Osteocyte (in vitro differentiated cells): ENCODE results near the gene SNRPA. TPM values are rescaled to one million over a fixed set of nuclear protein-coding genes. Genes with fewer than 3 reads are reported as not detected.
A peak's percentile ranks its signal among the peaks of the same experiment; 100 is the strongest.

Experiments
- DNase-seq: peaks from one replicate; pipeline ENCODE4 v3.0.0; 2021; ENCODE audit warnings: mixed read lengths; ENCODE audit not compliant: unreplicated experiment; ENCODE audit errors: extremely low spot score
- H3K27ac Mint-ChIP-seq: one replicate; pipeline ENCODE4 v1.8.0; 2021; ENCODE audit warnings: mild to moderate bottlenecking, mixed read lengths; ENCODE audit not compliant: unreplicated experiment
- H3K27me3 Mint-ChIP-seq: one replicate; pipeline ENCODE4 v1.8.0; 2021; ENCODE audit warnings: mixed read lengths; ENCODE audit not compliant: unreplicated experiment
- H3K36me3 Mint-ChIP-seq: one replicate; pipeline ENCODE4 v1.8.0; 2021; ENCODE audit warnings: mixed read lengths; ENCODE audit not compliant: unreplicated experiment
- H3K4me1 Mint-ChIP-seq: one replicate; pipeline ENCODE4 v1.8.0; 2021; ENCODE audit warnings: mixed read lengths; ENCODE audit not compliant: unreplicated experiment
- H3K4me3 Mint-ChIP-seq: one replicate; pipeline ENCODE4 v1.8.0; 2021; ENCODE audit warnings: mild to moderate bottlenecking, moderate library complexity, mixed read lengths; ENCODE audit not compliant: unreplicated experiment
- H3K9me3 Mint-ChIP-seq: one replicate; pipeline ENCODE4 v1.8.0; 2021; ENCODE audit warnings: mixed read lengths; ENCODE audit not compliant: unreplicated experiment
- CTCF ChIP-seq: fragments of 200-600 bp; sonication (generic); IDR thresholded peaks from 2 replicates; pipeline ENCODE4 v1.5.0; 2021; ENCODE audit warnings: antibody characterized with exemption, mild to moderate bottlenecking, moderate library complexity
- total RNA-seq: library from RNA; stranded (reverse); gene quantifications from 2 replicates; pipeline ENCODE4 v1.2.1, GENCODE V29; 2021

Gene SNRPA
- total RNA-seq, 1 donor from 2014 or later, result 53.2 TPM

GRCh38 chr19:40752257-40752781, 1.3 kb downstream of the SNRPA start:
- H3K36me3 Mint-ChIP-seq, result peaks cover 17% of the 10 kb centered on the region
- peaks cover 40% of the 10 kb centered on the region for H3K4me1 Mint-ChIP-seq
- H3K27ac Mint-ChIP-seq, result peak overlapping the region; percentile 94
- H3K27me3 Mint-ChIP-seq, result no peaks in the 10 kb centered on the region
- H3K9me3 Mint-ChIP-seq, result no peaks in the 10 kb centered on the region
- DNase-seq, result no peak
- no peak for TF ChIP-seq CTCF
- H3K4me3 Mint-ChIP-seq, result peak overlapping the region; percentile 92

GRCh38 chr19:40754611-40755247, 3.7 kb downstream of the SNRPA start:
- no peak for TF ChIP-seq CTCF
- Mint-ChIP-seq H3K27ac (peak overlapping the region; percentile 68), H3K27me3 (no peaks in the 10 kb centered on the region), H3K36me3 (peaks cover 27% of the 10 kb centered on the region), H3K9me3 (no peaks in the 10 kb centered on the region), H3K4me1 (peaks cover 29% of the 10 kb centered on the region), H3K4me3 (no peak overlapping the region)
- no peak for DNase-seq

- Mint-ChIP-seq H3K27me3 (no peaks in the 10 kb centered on the region), H3K36me3 (peaks cover 31% of the 10 kb centered on the region), H3K9me3 (no peaks in the 10 kb centered on the region), H3K4me3 (no peak overlapping the region), H3K4me1 (peaks cover 24% of the 10 kb centered on the region), H3K27ac (no peak overlapping the region)
- no peak for TF ChIP-seq CTCF
- DNase-seq, result no peak
These were observed 4.2 kb downstream of the SNRPA start for GRCh38 chr19:40755248-40755624.

- no peak overlapping the region for H3K27ac Mint-ChIP-seq
- no peak for DNase-seq
- H3K36me3 Mint-ChIP-seq, result peaks cover 37% of the 10 kb centered on the region
- peaks cover 23% of the 10 kb centered on the region for H3K4me1 Mint-ChIP-seq
- no peaks in the 10 kb centered on the region for H3K27me3 Mint-ChIP-seq
- no peak for TF ChIP-seq CTCF
- no peaks in the 10 kb centered on the region for H3K9me3 Mint-ChIP-seq
- no peak overlapping the region for H3K4me3 Mint-ChIP-seq
These were observed 4.8 kb downstream of the SNRPA start for GRCh38 chr19:40755791-40756190.

GRCh38 chr19:40756502-40757110, 5.6 kb downstream of the SNRPA start:
- Mint-ChIP-seq H3K27me3 (no peaks in the 10 kb centered on the region), H3K27ac (no peak overlapping the region), H3K36me3 (peaks cover 41% of the 10 kb centered on the region), H3K4me3 (no peak overlapping the region), H3K9me3 (no peaks in the 10 kb centered on the region), H3K4me1 (peaks cover 23% of the 10 kb centered on the region)
- no peak for TF ChIP-seq CTCF
- DNase-seq, result no peak
